LoVo (cell line): ENCODE results near the gene HIC1.

ENCODE experiments used
- DNase-seq: peaks from one replicate; pipeline ENCODE4 v3.0.0-alpha.2; 2016; ENCODE audit warnings: low spot score

HIC1 gene

DNA sequence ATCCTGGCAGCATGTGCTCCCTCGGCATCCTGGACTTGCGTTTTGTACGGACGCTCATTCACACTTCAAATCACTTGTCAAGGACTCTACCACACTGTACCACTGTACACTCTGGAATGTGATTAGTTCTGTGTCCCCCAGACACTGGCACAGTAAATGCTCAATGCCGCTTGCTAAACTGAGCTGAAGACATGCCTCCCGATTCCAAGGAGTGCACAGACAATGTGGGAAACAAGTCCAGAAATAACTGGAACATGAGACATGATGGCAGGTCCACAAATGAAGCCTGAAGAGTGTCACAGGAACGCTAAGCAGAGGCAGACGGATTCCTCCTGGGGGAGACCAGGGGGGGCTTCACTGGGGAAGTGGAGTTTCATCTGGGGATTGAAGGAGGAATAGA, 22.1 kb downstream of the HIC1 start:
- no peak for DNase-seq

GRCh38 chr17:2081564-2081963, 26.7 kb downstream of the HIC1 start:
- no peak for DNase-seq

DNA sequence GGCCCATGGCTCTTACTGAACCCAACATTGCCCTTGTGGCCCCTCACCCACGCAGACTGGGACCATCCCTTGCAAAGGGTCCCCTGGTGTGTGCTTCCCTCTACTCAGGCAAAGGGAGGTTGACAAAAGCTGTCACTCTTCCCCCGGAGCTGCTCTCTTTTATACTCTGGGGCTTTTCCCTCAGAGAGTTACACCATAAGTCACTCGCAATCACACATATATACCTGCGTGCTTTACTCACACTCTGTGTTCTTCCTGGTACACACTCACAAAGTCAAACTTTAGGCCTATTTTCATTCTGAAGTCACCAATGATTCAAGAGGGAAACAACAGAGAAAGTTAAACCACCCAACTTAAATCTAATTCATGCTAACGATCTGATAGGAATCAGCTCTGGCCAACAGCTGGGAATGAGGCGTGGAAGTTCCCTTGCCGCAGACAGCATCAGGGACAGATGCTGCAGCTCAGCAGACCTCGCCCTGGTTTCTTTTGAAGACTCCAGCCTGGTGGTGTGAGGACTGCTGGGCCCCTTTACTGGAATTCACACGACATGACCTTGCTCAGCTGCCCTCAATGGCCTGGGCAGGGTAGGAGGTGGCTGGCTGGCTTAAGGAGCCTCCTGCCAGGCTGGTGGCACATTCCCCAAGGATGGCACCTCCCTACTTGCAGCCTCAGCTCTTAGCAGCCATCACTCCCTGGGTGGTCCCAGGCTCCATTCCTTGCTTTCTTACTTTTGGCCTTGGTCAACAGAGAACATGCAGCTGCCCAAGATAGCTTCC, 27.3 kb downstream of the HIC1 start:
- DNase-seq: no peak

DNA sequence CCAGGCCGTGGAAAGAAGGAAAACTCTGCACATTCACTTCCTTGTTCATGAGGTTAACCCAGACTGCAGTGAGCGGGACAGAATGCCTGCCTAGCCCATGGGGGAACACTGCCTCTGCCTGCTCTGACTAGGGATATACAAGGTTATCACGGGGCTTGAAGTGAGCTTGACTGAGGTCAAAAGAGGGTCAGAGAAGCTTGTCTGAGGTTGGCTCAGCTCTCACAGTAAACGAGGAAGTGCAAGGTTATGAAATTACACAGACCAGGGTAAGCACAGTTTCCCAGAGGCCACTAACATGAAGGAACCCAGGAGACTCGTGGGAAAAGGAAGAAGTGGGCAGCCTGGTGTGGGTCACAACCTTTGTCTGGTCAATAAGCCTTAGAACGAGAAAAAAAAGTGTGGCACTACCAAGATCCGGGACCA, 28.7 kb downstream of the HIC1 start:
- no peak for DNase-seq

DNA sequence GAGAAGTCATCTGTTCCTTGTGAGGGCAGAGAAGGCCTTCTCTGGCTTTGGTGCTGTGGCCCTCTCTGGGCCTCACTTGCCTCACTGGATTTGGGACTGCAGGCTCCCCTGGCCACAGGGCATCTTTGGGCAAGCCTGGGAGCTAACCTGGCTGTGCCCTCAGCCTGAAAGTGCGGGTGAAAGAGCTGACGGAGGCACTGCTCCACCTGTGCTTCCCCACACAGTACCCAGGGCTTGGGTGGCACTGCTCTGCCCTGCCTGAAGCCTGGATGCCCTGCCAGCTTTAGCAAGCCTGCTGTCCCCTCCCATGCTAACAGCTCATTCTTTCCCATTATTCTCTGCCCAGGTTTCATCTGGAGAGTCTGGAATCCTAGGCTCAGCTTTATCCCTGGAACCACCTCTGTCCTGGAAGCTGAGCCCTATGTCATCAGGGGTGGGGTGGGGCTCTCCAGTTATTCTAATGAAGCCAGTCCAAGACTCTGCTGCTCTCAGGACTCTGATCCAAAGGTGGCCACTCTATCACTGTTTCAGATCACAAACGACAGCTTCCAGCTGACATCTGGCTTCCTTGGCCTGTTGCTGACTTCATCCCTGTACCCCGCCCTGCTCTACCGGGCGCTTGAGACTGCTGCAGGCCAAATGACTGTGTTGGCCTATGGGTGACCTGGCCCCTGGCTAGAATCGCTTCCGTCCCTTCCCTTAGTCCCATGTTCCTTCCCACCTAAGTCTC, 29.3 kb downstream of the HIC1 start:
- no peak for DNase-seq

DNA sequence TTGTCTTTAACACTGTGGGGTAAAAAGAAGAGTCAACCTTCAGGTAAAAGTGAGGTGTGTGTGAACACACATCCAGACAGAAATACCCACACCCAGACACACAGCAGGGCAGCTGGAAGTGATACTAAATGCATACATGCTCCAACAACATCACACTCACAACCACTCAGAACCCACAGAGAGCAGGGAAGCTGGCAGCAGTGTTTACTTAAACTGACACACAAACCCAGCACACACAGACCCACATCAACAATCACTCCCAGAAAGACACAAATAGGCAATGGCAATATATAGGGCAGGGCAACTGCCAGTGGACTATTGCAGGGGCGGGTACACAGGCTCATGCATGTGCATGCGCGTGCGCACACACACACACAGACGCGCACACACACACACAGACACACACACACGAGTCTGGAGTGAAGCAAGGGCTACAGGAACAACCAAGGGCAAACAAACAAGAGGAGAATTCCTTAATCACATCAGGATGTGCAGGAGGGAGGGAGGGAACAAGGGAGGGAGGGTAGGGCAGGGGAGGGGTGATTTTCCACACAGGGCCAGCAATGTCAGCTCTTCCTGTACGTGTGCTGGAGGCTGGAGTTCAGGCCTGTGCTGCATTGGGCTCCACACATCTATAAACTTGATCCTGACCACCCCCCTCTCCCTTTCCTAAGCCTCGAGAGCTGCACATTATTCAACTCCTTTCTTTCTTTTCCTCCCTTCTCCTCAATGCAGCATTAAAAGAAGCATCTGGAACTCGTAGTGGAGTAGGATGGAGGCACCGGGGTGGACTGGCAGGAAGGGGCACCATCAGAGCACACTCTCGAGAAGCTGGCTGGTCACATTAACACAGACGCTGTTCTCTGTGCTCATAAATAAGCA, 30.1 kb downstream of the HIC1 start:
- no peak for DNase-seq

GRCh38 chr17:2085648-2085949, 30.7 kb downstream of the HIC1 start:
- no peak for DNase-seq

- DNase-seq: no peak
Measured at GRCh38 chr17:2086306-2086705, 31.4 kb downstream of the HIC1 start.

- DNase-seq: no peak
Measured at GRCh38 chr17:2087597-2088211, 32.8 kb downstream of the HIC1 start.

DNA sequence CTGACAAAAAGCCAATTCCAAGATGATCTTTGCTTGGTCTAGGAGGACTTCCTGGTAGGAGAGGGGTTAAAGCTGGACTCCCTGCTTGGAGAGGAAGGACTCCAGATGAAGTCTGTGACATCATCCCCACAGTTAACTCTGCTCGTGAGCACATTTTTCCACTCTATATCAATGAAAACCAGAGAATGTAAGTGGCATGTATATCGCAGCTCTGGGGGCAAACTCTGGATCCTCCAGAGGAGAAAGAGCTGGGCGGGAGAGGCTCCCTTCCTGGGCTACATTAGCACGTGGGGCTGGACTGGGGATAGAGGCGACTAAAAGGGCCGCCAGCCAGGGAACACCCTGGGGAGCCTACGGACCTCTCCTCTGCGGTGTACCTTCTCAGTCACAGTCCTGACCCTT, 34.1 kb downstream of the HIC1 start:
- no peak for DNase-seq

GRCh38 chr17:2090210-2090641, 35.3 kb downstream of the HIC1 start:
- no peak for DNase-seq

GRCh38 chr17:2090804-2091534, 36.1 kb downstream of the HIC1 start:
- DNase-seq: no peak

- no peak for DNase-seq
Measured at GRCh38 chr17:2092253-2092652, 37.4 kb downstream of the HIC1 start.

- DNase-seq: no peak
Measured at GRCh38 chr17:2093349-2093748, 38.4 kb downstream of the HIC1 start.

GRCh38 chr17:2094891-2095535, 40.1 kb downstream of the HIC1 start:
- no peak for DNase-seq

DNA sequence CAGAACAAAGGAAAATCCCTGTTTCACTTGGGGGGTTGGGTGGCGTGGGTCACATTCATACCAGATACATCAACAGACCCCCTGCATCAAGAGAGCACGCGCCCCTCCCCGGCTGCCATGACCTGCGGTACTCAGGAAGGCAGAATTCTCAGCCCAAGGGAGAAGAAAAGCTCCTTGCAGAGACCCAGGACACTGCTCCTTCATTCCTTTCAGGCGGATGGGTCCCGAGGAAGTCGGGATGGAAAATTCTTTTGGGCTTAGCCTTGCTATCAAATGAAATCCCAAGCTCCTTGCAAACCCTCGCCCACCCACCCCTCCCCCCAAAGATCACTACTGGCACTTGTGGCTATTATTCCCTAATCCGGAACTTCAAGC, 40.6 kb downstream of the HIC1 start:
- no peak for DNase-seq

DNA sequence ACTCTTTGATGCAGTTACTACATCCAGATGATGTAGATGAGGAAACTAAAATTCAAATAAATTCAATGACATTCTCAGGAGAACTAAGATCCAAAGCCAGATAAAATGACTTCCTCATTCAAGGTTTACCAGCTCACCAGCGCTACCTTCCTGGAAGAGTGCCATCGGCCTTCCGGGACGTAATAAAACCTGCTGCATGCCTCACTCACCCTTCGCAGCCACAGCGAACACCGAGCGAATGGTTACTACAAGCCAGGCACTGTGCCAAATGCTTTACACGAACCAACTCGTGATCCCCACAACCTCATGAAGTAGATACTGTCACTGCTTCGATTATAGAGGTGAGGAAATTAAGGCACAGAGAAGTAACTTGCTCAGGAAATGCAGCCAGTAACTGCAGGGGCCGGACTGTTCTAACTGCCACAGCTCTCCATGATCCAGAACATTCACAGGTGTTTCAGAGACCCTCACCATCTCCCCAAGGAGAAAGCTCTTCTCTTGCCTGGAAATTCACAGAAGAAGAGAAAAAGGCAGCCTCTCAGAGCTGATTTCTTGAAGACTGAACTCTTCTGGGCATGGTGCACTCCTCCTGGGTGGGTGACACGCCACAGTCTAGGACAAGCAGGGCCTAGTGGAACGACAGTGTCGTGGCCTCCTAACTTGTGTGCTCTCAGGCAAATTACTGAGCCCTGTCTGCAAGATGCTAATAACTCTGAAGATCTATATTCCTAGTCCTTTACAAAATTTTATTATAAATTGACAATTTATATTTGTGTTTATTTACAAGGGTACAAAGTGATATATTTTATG, 46.8 kb downstream of the HIC1 start:
- DNase-seq: peak; percentile 93

GRCh38 chr17:2102931-2103809, 48.3 kb downstream of the HIC1 start:
- peak; percentile 4 for DNase-seq

DNA sequence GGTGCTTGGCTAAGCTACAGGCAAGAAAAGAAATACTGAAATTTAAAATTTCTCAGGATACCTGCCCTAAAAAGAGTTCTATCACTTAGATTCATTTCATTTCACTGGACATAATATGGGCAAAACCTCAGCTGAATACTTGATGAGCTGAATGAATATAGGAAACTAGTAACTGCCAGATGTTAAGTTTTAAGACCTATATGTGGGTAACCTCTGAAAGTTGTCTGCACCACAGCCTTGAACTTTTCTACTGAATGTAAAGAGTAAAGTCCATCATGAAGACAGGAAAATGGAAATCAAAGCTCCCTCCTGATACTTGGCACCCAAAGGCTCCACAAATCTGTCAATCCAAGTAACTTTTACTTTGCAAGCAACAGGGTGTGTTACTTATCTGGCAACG, 50.8 kb downstream of the HIC1 start:
- DNase-seq: no peak
